HG03460 (cell line): Measurements from ENCODE around the gene BRD9.
"Not testable (repeated sequence)": the region's sequence is repeated elsewhere in the genome, so short reads cannot be mapped to it uniquely, and the experiment has no call there.

Experiments used
- ATAC-seq: cut with Tn5 transposase; IDR thresholded peaks from one replicate; pipeline ENCODE4 v1.9.1; 2021; ENCODE audit not compliant: unreplicated experiment

BRD9 gene

GRCh38 chr5:846602-847091, 46.0 kb downstream of the BRD9 start:
- not testable (repeated sequence) for ATAC-seq

GRCh38 chr5:845676-846601, 46.7 kb downstream of the BRD9 start:
- ATAC-seq, result not testable (repeated sequence)

GRCh38 chr5:845031-845675, 47.4 kb downstream of the BRD9 start:
- not testable (repeated sequence) for ATAC-seq

GRCh38 chr5:844426-844825, 48.2 kb downstream of the BRD9 start:
- not testable (repeated sequence) for ATAC-seq

- not testable (repeated sequence) for ATAC-seq
These were observed 48.7 kb downstream of the BRD9 start for GRCh38 chr5:843926-844325.

GRCh38 chr5:843371-843770, 49.2 kb downstream of the BRD9 start:
- not testable (repeated sequence) for ATAC-seq

GRCh38 chr5:842402-843221, 50.0 kb downstream of the BRD9 start:
- not testable (repeated sequence) for ATAC-seq

GRCh38 chr5:841531-842401, 50.8 kb downstream of the BRD9 start:
- not testable (repeated sequence) for ATAC-seq

- not testable (repeated sequence) for ATAC-seq
These were observed 51.6 kb downstream of the BRD9 start for GRCh38 chr5:840974-841435.

GRCh38 chr5:840118-840973, 52.3 kb downstream of the BRD9 start:
- ATAC-seq, result not testable (repeated sequence)

- not testable (repeated sequence) for ATAC-seq
These were observed 54.2 kb downstream of the BRD9 start for GRCh38 chr5:838431-838851.

GRCh38 chr5:837621-838121, 54.9 kb downstream of the BRD9 start:
- not testable (repeated sequence) for ATAC-seq

GRCh38 chr5:835933-836612, 56.5 kb downstream of the BRD9 start:
- ATAC-seq, result not testable (repeated sequence)

- not testable (repeated sequence) for ATAC-seq
These were observed 58.6 kb downstream of the BRD9 start for GRCh38 chr5:834013-834412.

GRCh38 chr5:828194-828593, 64.4 kb downstream of the BRD9 start:
- not testable (repeated sequence) for ATAC-seq

GRCh38 chr5:825544-825943, 67.1 kb downstream of the BRD9 start:
- ATAC-seq, result not testable (repeated sequence)

GRCh38 chr5:821504-821903, 71.1 kb downstream of the BRD9 start:
- no peak for ATAC-seq

- ATAC-seq, result no peak
These were observed 72.4 kb downstream of the BRD9 start for GRCh38 chr5:820245-820644.
